Liver (tissue), 9 donors: ENCODE measurements around the gene ELK4. TPM values are rescaled to one million over a fixed set of nuclear protein-coding genes. Genes with fewer than 3 reads are reported as not detected.

Source experiments
- DNase-seq: peaks from one replicate; pipeline ENCODE4 v3.0.0-alpha.2; 2017; ENCODE audit warnings: low spot score
- H3K27ac ChIP-seq, 2 donors: one replicate each; pipeline ENCODE4 v1.7.0; 2013; ENCODE audit warnings: inconsistent platforms in 2 of 2, low read length in 2 of 2, control low read depth in 1 of 2, low read depth in 1 of 2, mild to moderate bottlenecking in 1 of 2
- H3K27me3 ChIP-seq, 4 donors: one replicate each; pipeline versions ENCODE4 v1.6.1 to v1.7.0; 2013; ENCODE audit warnings: low read length in 3 of 4, inconsistent platforms in 1 of 4, mild to moderate bottlenecking in 1 of 4, moderate library complexity in 1 of 4; ENCODE audit not compliant: control insufficient read depth in 4 of 4, insufficient read depth in 4 of 4
- H3K36me3 ChIP-seq, 4 donors: one replicate each; pipeline versions ENCODE4 v1.6.1 to v1.7.0; 2013; ENCODE audit warnings: low read length in 3 of 4, mild to moderate bottlenecking in 3 of 4, low read depth in 1 of 4, moderate library complexity in 1 of 4; ENCODE audit not compliant: control insufficient read depth in 4 of 4, insufficient read depth in 3 of 4
- H3K4me1 ChIP-seq, 4 donors: one replicate each; pipeline versions ENCODE4 v1.6.1 to v1.7.0; 2013; ENCODE audit warnings: low read length in 3 of 4, mild to moderate bottlenecking in 3 of 4, moderate library complexity in 1 of 4; ENCODE audit not compliant: control insufficient read depth in 4 of 4, insufficient read depth in 4 of 4
- H3K4me3 ChIP-seq, 3 donors: one replicate each; pipeline versions ENCODE4 v1.6.1 to v1.7.0; 2013; ENCODE audit warnings: low read length in 3 of 3, control low read depth in 1 of 3, low read depth in 1 of 3, mild to moderate bottlenecking in 1 of 3
- H3K9ac ChIP-seq, 2 donors: one replicate each; pipeline ENCODE4 v1.7.0; 2013; ENCODE audit warnings: low read length in 2 of 2, mild to moderate bottlenecking in 2 of 2, moderate library complexity in 2 of 2, control low read depth in 1 of 2, low read depth in 1 of 2
- H3K9me3 ChIP-seq, 4 donors: one replicate each; pipeline versions ENCODE4 v1.6.1 to v1.7.0; 2013; ENCODE audit warnings: low read length in 3 of 4; ENCODE audit not compliant: control insufficient read depth in 4 of 4
- EGR1 ChIP-seq, 2 donors: IDR thresholded peaks; 2 replicates each; pipeline ENCODE4 v1.6.1; 2016 to 2018; ENCODE audit warnings: antibody characterized with exemption in 2 of 2, low read depth in 2 of 2
- FOXA1 ChIP-seq: IDR thresholded peaks from 2 replicates; pipeline ENCODE4 v1.6.1; 2016; ENCODE audit warnings: antibody characterized with exemption
- FOXA2 ChIP-seq: IDR thresholded peaks from 2 replicates; pipeline ENCODE4 v1.6.1; 2016; ENCODE audit warnings: antibody characterized with exemption
- GABPA ChIP-seq, 2 donors: IDR thresholded peaks in 1 of 2; conservative IDR thresholded peaks in 1 of 2; 2 replicates each; pipeline ENCODE4 v1.6.1; 2016; ENCODE audit warnings: antibody characterized with exemption in 2 of 2, mild to moderate bottlenecking in 1 of 2, moderate library complexity in 1 of 2
- HNF4A ChIP-seq, 2 donors: conservative IDR thresholded peaks; 2 replicates each; pipeline ENCODE4 v1.6.1; 2016; ENCODE audit warnings: antibody characterized with exemption in 2 of 2, mild to moderate bottlenecking in 2 of 2
- HNF4G ChIP-seq: IDR thresholded peaks from 2 replicates; pipeline ENCODE4 v1.6.1; 2016; ENCODE audit warnings: antibody characterized with exemption
- JUND ChIP-seq, 2 donors: IDR thresholded peaks; 2 replicates each; pipeline ENCODE4 v1.6.1; 2016; ENCODE audit warnings: antibody characterized with exemption in 2 of 2
- NR2F2 ChIP-seq: IDR thresholded peaks from 2 replicates; pipeline ENCODE4 v1.6.1; 2016; ENCODE audit warnings: antibody characterized with exemption
- RAD21 ChIP-seq, 2 donors: IDR thresholded peaks; 2 replicates each; pipeline ENCODE4 v1.6.1; 2016; ENCODE audit warnings: antibody characterized with exemption in 2 of 2, mild to moderate bottlenecking in 2 of 2
- RXRA ChIP-seq, 2 donors: IDR thresholded peaks; 2 replicates each; pipeline ENCODE4 v1.6.1; 2017 to 2018; ENCODE audit warnings: antibody characterized with exemption in 2 of 2, mild to moderate bottlenecking in 1 of 2
- SP1 ChIP-seq: IDR thresholded peaks from 2 replicates; pipeline ENCODE4 v1.6.1; 2018; ENCODE audit warnings: antibody characterized with exemption, mild to moderate bottlenecking
- TAF1 ChIP-seq: conservative IDR thresholded peaks from 2 replicates; pipeline ENCODE4 v1.6.1; 2016; ENCODE audit warnings: antibody characterized with exemption, mild to moderate bottlenecking
- YY1 ChIP-seq: IDR thresholded peaks from 2 replicates; pipeline ENCODE4 v1.6.1; 2016; ENCODE audit warnings: antibody characterized with exemption, mild to moderate bottlenecking
- whole genome bisulfite sequencing: extraction: QIAGEN DNeasy Blood & Tissue Kit; methylation state at CpG from one replicate; pipeline ENCODE4 v1.1.7; 2013; 5-methylcytosine and 5-hydroxymethylcytosine counted together
- polyA plus RNA-seq, 2 donors: library from polyadenylated mRNA; stranded (reverse) in 1 of 2; unstranded in 1 of 2; fragments of 200-250 nt in 1 of 2; fragments of >200 nt in 1 of 2; fragmentation: Nextera tagmentation in 1 of 2; extraction: Ambion mirVana in 1 of 2; gene quantifications; one replicate each; pipeline versions ENCODE4 v1.2.1 to v1.2.3, GENCODE V29; 2013 to 2015
- total RNA-seq, 2 donors: library from RNA; depleted of rRNA; stranded (reverse); fragments of >200 nt; gene quantifications; one replicate each; pipeline ENCODE4 v1.2.3, GENCODE V29; 2014
- TF ChIP-seq, protein P1 (sequence below): IDR thresholded peaks from 2 replicates; pipeline ENCODE4 v1.6.1; 2016; ENCODE audit warnings: antibody characterized with exemption
- TF ChIP-seq, protein P2 (sequence below): IDR thresholded peaks from 2 replicates; pipeline ENCODE4 v1.6.1; 2016; ENCODE audit warnings: antibody characterized with exemption
- TF ChIP-seq, protein P3 (sequence below): fragments of 150-350 bp; IDR thresholded peaks from 2 replicates; pipeline ENCODE4 v1.5.1; 2017; ENCODE audit warnings: improper control_type of control experiment, low read depth, low read length; ENCODE audit not compliant: missing input control
- TF ChIP-seq, protein P4 (sequence below): IDR thresholded peaks from 2 replicates; pipeline ENCODE4 v1.6.1; 2016; ENCODE audit warnings: antibody characterized with exemption, mild to moderate bottlenecking
- donor health status: healthy.
- donor health status: healthy.
- donor health status: healthy.
- donor health status: healthy.
- donor health status: healthy.

ELK4 gene
- total and polyA plus RNA-seq, 4 donors = 3.5 to 20.2 (median 6.9) TPM

DNA sequence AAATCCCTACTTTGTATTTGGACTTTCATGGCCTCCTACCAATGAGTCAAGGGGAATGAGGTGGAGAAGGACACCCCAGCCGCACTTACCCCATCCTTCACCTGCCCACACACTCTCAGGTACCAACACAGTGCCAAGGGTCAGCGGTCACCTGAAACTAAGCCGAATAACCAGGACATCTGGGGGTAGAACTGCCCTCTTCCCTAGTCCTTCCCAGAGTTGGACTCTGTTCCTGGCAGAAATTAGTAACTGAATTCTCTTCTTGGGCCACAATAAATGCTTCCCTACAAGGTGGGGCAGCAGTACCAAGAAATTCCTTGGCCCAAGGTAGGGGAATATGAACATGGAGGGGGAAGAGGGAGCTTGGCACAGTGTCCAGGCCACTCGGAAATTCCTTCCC, 41.2 kb upstream of the ELK4 start:
- peak in 1 of 2 donors; percentile 51 for TF ChIP-seq RXRA (IDR thresholded peaks at IDR 0.05)
- peak; percentile 41 to 66 for TF ChIP-seq HNF4A (conservative IDR thresholded peaks at IDR 0.05)
- no peak for TF ChIP-seq EGR1 (IDR thresholded peaks at IDR 0.05; ENCODE audit: low read depth in 2 of 2)
- TF ChIP-seq, protein P1, sequence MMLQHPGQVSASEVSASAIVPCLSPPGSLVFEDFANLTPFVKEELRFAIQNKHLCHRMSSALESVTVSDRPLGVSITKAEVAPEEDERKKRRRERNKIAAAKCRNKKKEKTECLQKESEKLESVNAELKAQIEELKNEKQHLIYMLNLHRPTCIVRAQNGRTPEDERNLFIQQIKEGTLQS = no peak
- TF ChIP-seq, protein P2, sequence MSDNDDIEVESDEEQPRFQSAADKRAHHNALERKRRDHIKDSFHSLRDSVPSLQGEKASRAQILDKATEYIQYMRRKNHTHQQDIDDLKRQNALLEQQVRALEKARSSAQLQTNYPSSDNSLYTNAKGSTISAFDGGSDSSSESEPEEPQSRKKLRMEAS = no peak
- H3K36me3 ChIP-seq = no peaks in the 10 kb centered on the region
- peaks cover 49 to 96% (median 83%) of the 10 kb centered on the region in 4 donors for H3K4me1 ChIP-seq
- H3K4me3 ChIP-seq = no peak overlapping the region
- H3K27ac ChIP-seq = peak overlapping the region; percentile 84
- 38% methylated on average over 4 of the region's 4 CpGs for WGBS
- no peaks in the 10 kb centered on the region for H3K9me3 ChIP-seq
- H3K9ac ChIP-seq = no peak overlapping the region
- H3K27me3 ChIP-seq = no peaks in the 10 kb centered on the region
- DNase-seq = no peak

DNA sequence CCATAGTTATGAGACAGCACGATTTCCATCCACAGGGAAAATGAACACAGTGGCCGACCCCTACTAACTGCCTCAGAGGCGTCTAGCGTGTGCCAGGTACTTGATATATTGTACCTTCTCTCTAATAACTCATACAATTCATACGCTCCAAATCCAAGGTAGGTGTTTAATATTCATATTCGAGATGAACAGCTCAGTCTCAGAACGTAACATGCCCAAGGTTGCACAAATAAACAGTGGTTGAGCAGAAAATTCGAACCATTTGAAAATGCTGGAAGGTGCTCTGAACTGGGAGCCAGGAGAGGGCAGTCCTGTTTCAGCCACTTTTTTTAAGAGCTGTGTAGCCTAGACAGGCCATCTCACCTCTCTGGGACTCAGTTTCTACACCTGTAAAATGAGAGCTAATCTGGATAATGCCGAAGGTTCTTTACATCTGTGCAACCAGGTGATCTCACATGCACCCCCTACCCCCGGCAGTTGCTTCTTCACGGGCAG, 40.6 kb upstream of the ELK4 start:
- peak overlapping the region; percentile 84 for H3K27ac ChIP-seq
- peaks cover 52 to 95% (median 82%) of the 10 kb centered on the region in 4 donors for H3K4me1 ChIP-seq
- DNase-seq = no peak
- H3K9ac ChIP-seq = no peak overlapping the region
- WGBS = 47% methylated on average over 11 of the region's 11 CpGs
- H3K36me3 ChIP-seq = no peaks in the 10 kb centered on the region
- no peak for TF ChIP-seq FOXA2
- peak; percentile 72 to 79 for TF ChIP-seq RAD21 (IDR thresholded peaks at IDR 0.05)
- TF ChIP-seq, protein P3, sequence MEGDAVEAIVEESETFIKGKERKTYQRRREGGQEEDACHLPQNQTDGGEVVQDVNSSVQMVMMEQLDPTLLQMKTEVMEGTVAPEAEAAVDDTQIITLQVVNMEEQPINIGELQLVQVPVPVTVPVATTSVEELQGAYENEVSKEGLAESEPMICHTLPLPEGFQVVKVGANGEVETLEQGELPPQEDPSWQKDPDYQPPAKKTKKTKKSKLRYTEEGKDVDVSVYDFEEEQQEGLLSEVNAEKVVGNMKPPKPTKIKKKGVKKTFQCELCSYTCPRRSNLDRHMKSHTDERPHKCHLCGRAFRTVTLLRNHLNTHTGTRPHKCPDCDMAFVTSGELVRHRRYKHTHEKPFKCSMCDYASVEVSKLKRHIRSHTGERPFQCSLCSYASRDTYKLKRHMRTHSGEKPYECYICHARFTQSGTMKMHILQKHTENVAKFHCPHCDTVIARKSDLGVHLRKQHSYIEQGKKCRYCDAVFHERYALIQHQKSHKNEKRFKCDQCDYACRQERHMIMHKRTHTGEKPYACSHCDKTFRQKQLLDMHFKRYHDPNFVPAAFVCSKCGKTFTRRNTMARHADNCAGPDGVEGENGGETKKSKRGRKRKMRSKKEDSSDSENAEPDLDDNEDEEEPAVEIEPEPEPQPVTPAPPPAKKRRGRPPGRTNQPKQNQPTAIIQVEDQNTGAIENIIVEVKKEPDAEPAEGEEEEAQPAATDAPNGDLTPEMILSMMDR = peak; percentile 39
- no peak overlapping the region for H3K4me3 ChIP-seq
- H3K27me3 ChIP-seq = no peaks in the 10 kb centered on the region
- no peaks in the 10 kb centered on the region for H3K9me3 ChIP-seq

DNA sequence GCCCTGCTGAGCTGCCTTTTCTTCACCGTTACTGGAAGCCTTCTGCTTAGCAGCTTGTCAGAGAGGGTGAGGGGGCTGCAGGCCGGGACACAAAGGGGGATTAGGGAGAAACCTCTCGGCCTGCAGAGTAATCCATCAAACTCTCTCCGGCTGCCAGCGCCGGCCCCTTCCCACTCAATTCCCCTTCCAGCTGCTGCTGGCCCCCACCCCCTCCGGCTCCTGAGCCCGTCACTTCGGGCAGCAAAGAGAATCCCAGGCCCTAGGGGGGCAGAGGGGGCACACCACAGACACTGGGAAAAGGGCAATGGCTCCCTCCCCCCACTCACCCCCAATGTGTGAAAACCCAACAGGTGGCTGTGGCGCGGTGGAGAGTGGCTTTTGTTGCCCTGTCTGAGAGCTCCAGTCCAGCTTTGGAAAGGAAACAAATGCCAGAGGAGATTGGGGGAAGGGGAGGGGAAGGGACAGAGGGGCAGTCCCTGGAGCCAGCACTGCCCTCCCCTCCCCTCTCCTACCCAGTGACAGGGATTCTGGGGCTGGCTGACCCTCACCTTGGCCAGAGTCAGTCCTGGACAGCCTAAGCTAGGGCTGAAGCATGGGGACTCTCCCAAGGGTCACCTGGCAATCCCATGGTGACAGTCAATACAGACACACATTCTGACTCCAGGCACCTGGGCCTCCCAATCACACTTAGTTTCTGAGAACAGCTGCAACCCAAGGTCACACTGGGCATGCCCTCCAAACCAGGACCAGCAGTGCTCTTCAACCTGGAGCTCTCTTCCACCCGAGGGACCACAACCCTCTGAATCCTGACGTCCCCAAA, 39.0 kb upstream of the ELK4 start:
- DNase-seq = no peak
- peak overlapping the region in 1 of 2 donors; percentile 75 for H3K9ac ChIP-seq
- peak overlapping the region; percentile 84 for H3K27ac ChIP-seq
- H3K9me3 ChIP-seq = no peaks in the 10 kb centered on the region
- no peaks in the 10 kb centered on the region for H3K36me3 ChIP-seq
- no peaks in the 10 kb centered on the region for H3K27me3 ChIP-seq
- 38% methylated on average over 13 of the region's 13 CpGs for WGBS
- H3K4me1 ChIP-seq = peaks cover 47 to 91% (median 77%) of the 10 kb centered on the region in 4 donors
- H3K4me3 ChIP-seq = peak overlapping the region; percentile 13 to 51 (median 22)
- TF ChIP-seq YY1 (no peak), SP1 (peak; percentile 54), RXRA (IDR thresholded peaks at IDR 0.05) (peak; percentile 67 to 73), RAD21 (IDR thresholded peaks at IDR 0.05) (peak in 1 of 2 donors; percentile 14), HNF4A (conservative IDR thresholded peaks at IDR 0.05) (peak; percentile 40 to 60), GABPA (IDR thresholded peaks at IDR 0.05 in 1 of 2, conservative IDR thresholded peaks at IDR 0.05 in 1 of 2) (no peak), EGR1 (IDR thresholded peaks at IDR 0.05; ENCODE audit: low read depth in 2 of 2) (no peak), TAF1 (no peak), FOXA2 (peak; percentile 25), NR2F2 (peak; percentile 11), HNF4G (no peak), FOXA1 (no peak), JUND (IDR thresholded peaks at IDR 0.05) (no peak)
- TF ChIP-seq, protein P3 = no peak
- TF ChIP-seq, protein P1 = no peak
- TF ChIP-seq, protein P4, sequence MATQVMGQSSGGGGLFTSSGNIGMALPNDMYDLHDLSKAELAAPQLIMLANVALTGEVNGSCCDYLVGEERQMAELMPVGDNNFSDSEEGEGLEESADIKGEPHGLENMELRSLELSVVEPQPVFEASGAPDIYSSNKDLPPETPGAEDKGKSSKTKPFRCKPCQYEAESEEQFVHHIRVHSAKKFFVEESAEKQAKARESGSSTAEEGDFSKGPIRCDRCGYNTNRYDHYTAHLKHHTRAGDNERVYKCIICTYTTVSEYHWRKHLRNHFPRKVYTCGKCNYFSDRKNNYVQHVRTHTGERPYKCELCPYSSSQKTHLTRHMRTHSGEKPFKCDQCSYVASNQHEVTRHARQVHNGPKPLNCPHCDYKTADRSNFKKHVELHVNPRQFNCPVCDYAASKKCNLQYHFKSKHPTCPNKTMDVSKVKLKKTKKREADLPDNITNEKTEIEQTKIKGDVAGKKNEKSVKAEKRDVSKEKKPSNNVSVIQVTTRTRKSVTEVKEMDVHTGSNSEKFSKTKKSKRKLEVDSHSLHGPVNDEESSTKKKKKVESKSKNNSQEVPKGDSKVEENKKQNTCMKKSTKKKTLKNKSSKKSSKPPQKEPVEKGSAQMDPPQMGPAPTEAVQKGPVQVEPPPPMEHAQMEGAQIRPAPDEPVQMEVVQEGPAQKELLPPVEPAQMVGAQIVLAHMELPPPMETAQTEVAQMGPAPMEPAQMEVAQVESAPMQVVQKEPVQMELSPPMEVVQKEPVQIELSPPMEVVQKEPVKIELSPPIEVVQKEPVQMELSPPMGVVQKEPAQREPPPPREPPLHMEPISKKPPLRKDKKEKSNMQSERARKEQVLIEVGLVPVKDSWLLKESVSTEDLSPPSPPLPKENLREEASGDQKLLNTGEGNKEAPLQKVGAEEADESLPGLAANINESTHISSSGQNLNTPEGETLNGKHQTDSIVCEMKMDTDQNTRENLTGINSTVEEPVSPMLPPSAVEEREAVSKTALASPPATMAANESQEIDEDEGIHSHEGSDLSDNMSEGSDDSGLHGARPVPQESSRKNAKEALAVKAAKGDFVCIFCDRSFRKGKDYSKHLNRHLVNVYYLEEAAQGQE = no peak
- TF ChIP-seq, protein P2 = peak; percentile 48
